Cardiac fibroblast (primary cell): ENCODE results near the gene TM9SF1.

ENCODE experiments used
- DNase-seq, 2 donors: peaks; one replicate each; pipeline versions ENCODE4 v3.0.0 to v3.0.0-alpha.2; 2010; ENCODE audit warnings: low read depth in 2 of 2
- H3K4me3 ChIP-seq, 2 donors: replicated peaks in 1 of 2; 1 replicate in 1 of 2; 2 replicates in 1 of 2; pipeline ENCODE4 v1.5.1; 2011; ENCODE audit warnings: low read depth in 2 of 2, low read length in 2 of 2, mild to moderate bottlenecking in 2 of 2, moderate library complexity in 1 of 2
- CTCF ChIP-seq: IDR thresholded peaks from one replicate; pipeline ENCODE4 v1.5.1; 2011; ENCODE audit warnings: low read depth, mild to moderate bottlenecking, low read length, inconsistent platforms

TM9SF1 gene

GRCh38 chr14:24232645-24233537 lies 37.6 kb upstream of the TM9SF1 start, which contains the start of gene GMPR2:
Gene GMPR2 (plus strand): TSS chr14:24232929. CDS start chr14:24233254, 325 bp downstream.
- H3K4me3 ChIP-seq: peak within 1 kb of the TSS; percentile 80 to 85
- peak in 1 of 2 donors; percentile 17 for DNase-seq
- no peak for TF ChIP-seq CTCF

GRCh38 chr14:24232121-24232644 lies 36.9 kb upstream of the TM9SF1 start, which contains the start of gene NEDD8:
Gene NEDD8 (minus strand): TSS chr14:24232367. CDS start chr14:24232267, 100 bp downstream.
- peak within 1 kb of the TSS; percentile 80 to 85 for H3K4me3 ChIP-seq
- TF ChIP-seq CTCF: no peak
- DNase-seq: peak; percentile 97 to 99

DNA sequence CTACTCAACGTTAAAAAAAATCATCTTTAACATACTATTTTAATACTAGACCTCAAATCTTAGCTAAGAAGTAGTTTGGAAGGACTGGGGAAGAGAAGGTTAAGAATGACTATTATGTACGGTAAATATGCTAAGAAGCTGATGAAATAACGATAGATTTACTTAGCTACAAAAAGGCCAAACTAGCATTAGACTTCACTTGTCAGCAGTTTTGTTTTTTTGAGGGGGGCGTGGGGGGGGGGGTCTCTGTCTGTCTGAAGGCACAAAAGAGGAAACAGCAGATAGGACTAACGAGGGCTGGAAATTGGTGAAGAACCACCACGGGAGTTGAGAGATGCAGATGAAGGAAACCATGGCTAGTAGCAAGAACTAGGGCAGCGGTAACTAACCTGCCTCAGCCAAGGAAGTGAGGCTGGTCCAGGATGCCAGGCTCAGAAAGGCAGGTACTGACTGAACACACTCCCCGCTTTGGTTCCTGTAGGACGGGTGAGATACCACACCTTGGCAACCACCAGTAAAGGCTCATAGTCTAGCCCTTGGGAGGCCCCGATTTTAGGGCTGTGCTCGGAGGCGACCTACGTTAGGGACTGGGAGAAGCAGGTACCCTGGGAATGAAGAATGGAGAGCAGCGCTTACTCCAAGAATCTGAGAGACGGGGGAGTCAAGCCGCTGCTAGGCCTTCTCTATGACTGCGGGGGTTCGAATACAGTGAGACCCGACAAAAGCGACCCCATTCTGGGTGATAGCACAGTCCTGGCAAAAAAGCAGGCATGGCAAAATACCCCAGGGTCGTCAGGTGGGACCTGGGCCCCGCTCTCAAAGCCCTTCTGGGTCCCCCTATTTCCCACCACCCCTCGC lies 36.3 kb upstream of the TM9SF1 start:
- H3K4me3 ChIP-seq: peak overlapping the region; percentile 80 to 85
- no peak for TF ChIP-seq CTCF
- DNase-seq: no peak

DNA sequence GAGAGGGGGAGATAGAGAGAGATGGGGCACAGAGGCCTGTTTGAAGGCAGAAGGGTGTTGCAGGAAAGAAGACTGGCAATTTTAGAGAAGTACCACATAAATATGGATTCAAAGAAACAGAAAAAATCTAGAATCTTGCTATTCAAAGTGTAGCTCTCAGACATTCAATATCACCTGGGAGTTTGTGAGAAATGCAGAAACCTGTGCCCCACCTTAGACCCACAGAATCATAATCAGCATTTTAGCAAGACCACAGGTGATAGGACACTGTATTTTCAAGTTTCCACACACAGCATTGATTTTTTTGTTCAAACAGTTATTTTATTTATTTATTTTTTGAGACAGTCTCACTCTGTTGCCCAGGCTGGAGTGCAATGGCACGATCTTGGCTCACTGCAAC lies 33.7 kb upstream of the TM9SF1 start:
- no peak for DNase-seq
- TF ChIP-seq CTCF: no peak
- no peak overlapping the region for H3K4me3 ChIP-seq

DNA sequence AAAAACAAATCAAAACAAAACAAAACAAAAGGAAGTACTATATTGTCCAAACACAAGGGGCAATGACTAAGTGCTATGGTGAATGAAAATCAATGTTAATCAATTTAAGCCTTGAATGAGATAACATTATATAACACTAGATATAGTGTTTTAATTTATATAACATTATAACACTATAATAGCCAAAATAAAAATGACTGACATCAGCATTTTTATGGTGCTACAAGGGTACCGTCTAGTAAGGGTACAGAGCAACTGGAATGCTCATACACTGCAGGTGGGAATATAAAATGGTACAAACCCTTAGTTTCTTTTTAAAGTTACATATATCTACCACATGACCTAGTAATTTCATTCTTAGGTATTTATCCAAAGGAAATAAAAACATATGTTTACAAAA lies 31.2 kb upstream of the TM9SF1 start:
- no peak for DNase-seq

More for the DNA sequence above, 31.2 kb upstream of the TM9SF1 start:
- TF ChIP-seq CTCF: no peak
- H3K4me3 ChIP-seq: no peak overlapping the region
